Vagina (tissue), 2 donors: ENCODE data around the gene C16orf92. TPM values are rescaled to one million over a fixed set of nuclear protein-coding genes. Genes with fewer than 3 reads are reported as not detected.

Experiments used
- DNase-seq, 2 donors: peaks; one replicate each; pipeline ENCODE4 v3.0.0-alpha.2; 2017; ENCODE audit errors: extremely low spot score in 2 of 2
- H3K27ac ChIP-seq: fragments of 200-600 bp; sonication (generic); one replicate; pipeline ENCODE4 v1.5.1; 2019
- H3K27me3 ChIP-seq: fragments of 200-600 bp; sonication (generic); one replicate; pipeline ENCODE4 v1.5.1; 2019
- H3K36me3 ChIP-seq, 2 donors: fragments of 200-600 bp; sonication (generic); one replicate each; pipeline ENCODE4 v1.5.1; 2017 to 2019
- H3K4me1 ChIP-seq: fragments of 200-600 bp; sonication (generic); one replicate; pipeline ENCODE4 v1.5.1; 2019
- H3K4me3 ChIP-seq, 2 donors: fragments of 200-600 bp; sonication (generic); 1 replicate in 1 of 2; 2 replicates in 1 of 2; pipeline ENCODE4 v1.5.1; 2016 to 2019
- H3K9me3 ChIP-seq: fragments of 200-600 bp; sonication (generic); one replicate; pipeline ENCODE4 v1.5.1; 2019
- POLR2A ChIP-seq, 2 donors: fragments of 450-650 bp; IDR thresholded peaks; one replicate each; pipeline ENCODE4 v1.6.1; 2017; ENCODE audit warnings: antibody characterized with exemption in 2 of 2, mild to moderate bottlenecking in 2 of 2, moderate library complexity in 2 of 2
- POLR2AphosphoS5 ChIP-seq, 2 donors: sonication (generic); formaldehyde crosslinking; IDR thresholded peaks; one replicate each; pipeline ENCODE4 v1.9.0; 2017; ENCODE audit warnings: antibody characterized with exemption in 2 of 2, mild to moderate bottlenecking in 2 of 2, low read depth in 1 of 2; ENCODE audit not compliant: insufficient read depth in 1 of 2
- intact Hi-C: fragments of 100-400 bp; cut with DNase I; formaldehyde crosslinking; loops from one replicate; pipeline ENCODE4 v1.15.1; 2023
- total RNA-seq: library from RNA; depleted of rRNA; stranded (reverse); fragments of >200 nt; gene quantifications from one replicate; pipeline ENCODE4 v1.2.3, GENCODE V29; 2016
- TF ChIP-seq, protein P1 (sequence below), 3 experiments: fragments of 450-650 bp in 2 of 3; fragments of 200-600 bp in 1 of 3; sonication (generic) in 1 of 3; IDR thresholded peaks; one replicate each; pipeline ENCODE4 v1.5.1; 2017 to 2019; ENCODE audit warnings: antibody characterized with exemption in 3 of 3, mild to moderate bottlenecking in 2 of 3, moderate library complexity in 2 of 3

Gene C16orf92
- total RNA-seq, 1 donor from 2014 or later = not detected

DNA sequence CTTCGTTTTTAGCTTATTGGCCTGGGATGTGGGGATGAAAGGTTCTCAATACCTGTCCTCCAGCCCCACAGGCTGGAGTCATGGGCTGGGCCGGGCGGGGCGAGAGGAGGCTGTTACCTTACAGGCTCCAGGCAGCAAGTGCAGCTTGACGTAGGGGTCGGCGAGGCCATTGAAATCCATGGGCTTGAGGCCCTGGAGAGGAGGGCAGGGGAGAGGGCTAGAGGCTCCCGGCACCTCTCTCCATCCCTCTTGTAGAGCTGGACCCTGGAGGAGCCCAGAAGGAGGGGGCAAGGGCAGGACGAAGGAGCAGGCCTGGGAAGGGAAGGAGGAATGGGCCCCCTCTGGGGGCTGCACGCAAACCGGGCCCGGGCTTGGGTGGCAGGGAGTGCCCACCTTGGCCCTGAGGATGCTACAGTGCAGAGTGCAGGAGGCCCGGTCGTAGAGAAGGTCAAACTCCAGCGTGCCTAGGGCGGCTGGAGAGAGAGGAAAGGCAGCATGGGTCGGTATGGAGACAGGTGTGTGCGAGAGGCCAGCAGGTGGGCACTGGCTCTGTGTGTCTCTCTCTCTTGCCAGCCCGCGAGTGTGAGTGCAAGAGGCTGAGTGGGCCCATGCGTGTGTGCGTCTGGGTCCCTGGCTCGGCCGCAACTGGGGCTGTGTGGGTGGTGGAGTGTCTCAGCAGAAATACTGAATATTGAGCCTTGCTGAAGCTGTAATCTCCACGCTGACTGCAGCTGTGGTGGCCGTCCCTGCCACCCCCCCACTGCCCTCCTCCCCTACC lies 13.7 kb upstream of the C16orf92 start:
- Histone ChIP-seq H3K27me3 (peaks cover 4% of the 10 kb centered on the region), H3K9me3 (no peaks in the 10 kb centered on the region), H3K4me1 (peaks cover 18% of the 10 kb centered on the region), H3K27ac (no peak overlapping the region), H3K36me3 (no peaks in the 10 kb centered on the region), H3K4me3 (no peak overlapping the region)
- intact Hi-C loops = loop anchor here (10.0 kb wide), 1 partner anchor 84 kb away; the partner anchor contains the start of gene KCTD13
- TF ChIP-seq POLR2A (IDR thresholded peaks at IDR 0.05) (no peak), POLR2AphosphoS5 (IDR thresholded peaks at IDR 0.05; ENCODE audit: insufficient read depth in 1 of 2, low read depth in 1 of 2) (no peak)
- TF ChIP-seq, protein P1, sequence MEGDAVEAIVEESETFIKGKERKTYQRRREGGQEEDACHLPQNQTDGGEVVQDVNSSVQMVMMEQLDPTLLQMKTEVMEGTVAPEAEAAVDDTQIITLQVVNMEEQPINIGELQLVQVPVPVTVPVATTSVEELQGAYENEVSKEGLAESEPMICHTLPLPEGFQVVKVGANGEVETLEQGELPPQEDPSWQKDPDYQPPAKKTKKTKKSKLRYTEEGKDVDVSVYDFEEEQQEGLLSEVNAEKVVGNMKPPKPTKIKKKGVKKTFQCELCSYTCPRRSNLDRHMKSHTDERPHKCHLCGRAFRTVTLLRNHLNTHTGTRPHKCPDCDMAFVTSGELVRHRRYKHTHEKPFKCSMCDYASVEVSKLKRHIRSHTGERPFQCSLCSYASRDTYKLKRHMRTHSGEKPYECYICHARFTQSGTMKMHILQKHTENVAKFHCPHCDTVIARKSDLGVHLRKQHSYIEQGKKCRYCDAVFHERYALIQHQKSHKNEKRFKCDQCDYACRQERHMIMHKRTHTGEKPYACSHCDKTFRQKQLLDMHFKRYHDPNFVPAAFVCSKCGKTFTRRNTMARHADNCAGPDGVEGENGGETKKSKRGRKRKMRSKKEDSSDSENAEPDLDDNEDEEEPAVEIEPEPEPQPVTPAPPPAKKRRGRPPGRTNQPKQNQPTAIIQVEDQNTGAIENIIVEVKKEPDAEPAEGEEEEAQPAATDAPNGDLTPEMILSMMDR (IDR thresholded peaks at IDR 0.05) = no peak
- DNase-seq = no peak

- intact Hi-C loops = loop anchor here (10.0 kb wide), 1 partner anchor 85 kb away; the partner anchor contains the start of gene KCTD13
- TF ChIP-seq POLR2A (IDR thresholded peaks at IDR 0.05) = no peak
- TF ChIP-seq POLR2AphosphoS5 (IDR thresholded peaks at IDR 0.05; ENCODE audit: insufficient read depth in 1 of 2, low read depth in 1 of 2) = no peak
- TF ChIP-seq, protein P1 (IDR thresholded peaks at IDR 0.05) = no peak
- H3K27me3 ChIP-seq = peaks cover 4% of the 10 kb centered on the region
Measured at GRCh38 chr16:30009990-30010843, 12.8 kb upstream of the C16orf92 start.

GRCh38 chr16:30010844-30011713 lies 11.9 kb upstream of the C16orf92 start, which contains the start of gene DOC2A:
TSS of gene DOC2A (minus strand) at chr16:30011027. CDS start at chr16:30010222, 805 bp downstream.
- intact Hi-C loops = no loop called here

More at GRCh38 chr16:30009990-30010843, 12.8 kb upstream of the C16orf92 start:
- Histone ChIP-seq H3K9me3 (no peaks in the 10 kb centered on the region), H3K36me3 (no peaks in the 10 kb centered on the region), H3K4me1 (peaks cover 18% of the 10 kb centered on the region), H3K4me3 (peak overlapping the region; percentile 29 to 45), H3K27ac (no peak overlapping the region)
- no peak for DNase-seq

More at GRCh38 chr16:30010844-30011713, 11.9 kb upstream of the C16orf92 start, which contains the start of gene DOC2A:
- Histone ChIP-seq H3K4me1 (peaks cover 18% of the 10 kb centered on the region), H3K27ac (no peak within 1 kb of the TSS), H3K9me3 (no peaks in the 10 kb centered on the region), H3K27me3 (peaks cover 4% of the 10 kb centered on the region), H3K36me3 (no peaks in the 10 kb centered on the region), H3K4me3 (peak within 1 kb of the TSS; percentile 29 to 45)
- DNase-seq = no peak
- TF ChIP-seq, protein P1 (IDR thresholded peaks at IDR 0.05) = no peak
- TF ChIP-seq POLR2A (IDR thresholded peaks at IDR 0.05) (no peak), POLR2AphosphoS5 (IDR thresholded peaks at IDR 0.05; ENCODE audit: insufficient read depth in 1 of 2, low read depth in 1 of 2) (no peak)
